Ovary (tissue), 9 donors: ENCODE results near the gene PLXNB1. TPM values are rescaled to one million over a fixed set of nuclear protein-coding genes. Genes with fewer than 3 reads are reported as not detected.
A peak's percentile ranks its signal among the peaks of the same experiment; 100 is the strongest.

Source experiments
- DNase-seq, 5 donors: peaks; one replicate each; pipeline ENCODE4 v3.0.0-alpha.2; 2019 to 2020
- H3K27ac ChIP-seq, 2 donors: fragments of 200-600 bp; one replicate each; pipeline versions ENCODE4 v1.5.1 to v1.8.0; 2019 to 2022
- H3K27me3 ChIP-seq: fragments of 200-600 bp; one replicate; pipeline ENCODE4 v1.8.0; 2022
- H3K36me3 ChIP-seq: fragments of 200-600 bp; sonication (generic); one replicate; pipeline ENCODE4 v1.5.1; 2019
- H3K4me1 ChIP-seq: one replicate; pipeline ENCODE4 v1.8.1; 2013; ENCODE audit warnings: mild to moderate bottlenecking, moderate library complexity; ENCODE audit not compliant: insufficient read depth
- H3K4me3 ChIP-seq: fragments of 200-600 bp; sonication (generic); one replicate; pipeline ENCODE4 v1.5.1; 2017
- H3K9me3 ChIP-seq, 2 donors: fragments of 200-600 bp in 1 of 2; sonication (generic) in 1 of 2; one replicate each; pipeline versions ENCODE4 v1.5.1 to v1.8.1; 2013 to 2019; ENCODE audit warnings: mild to moderate bottlenecking in 1 of 2, moderate library complexity in 1 of 2
- EP300 ChIP-seq: sonication (generic); formaldehyde crosslinking; IDR thresholded peaks from one replicate; pipeline ENCODE4 v1.6.1; 2017; ENCODE audit warnings: antibody characterized with exemption
- POLR2A ChIP-seq: fragments of 450-650 bp; IDR thresholded peaks from one replicate; pipeline ENCODE4 v1.6.1; 2017; ENCODE audit warnings: antibody characterized with exemption, mild to moderate bottlenecking, moderate library complexity
- WGBS, 3 donors: extraction: QIAGEN DNeasy Blood & Tissue Kit in 1 of 3; methylation state at CpG; one replicate each; pipeline versions ENCODE4 v1.1.5 to v1.1.7; 2013 to 2017; 5-methylcytosine and 5-hydroxymethylcytosine counted together
- intact Hi-C, 4 donors: fragments of 100-400 bp; cut with DNase I; formaldehyde crosslinking; loops; one replicate each; pipeline versions ENCODE4 v1.11.0 to v1.15.1; 2022 to 2023
- polyA plus RNA-seq, 2 donors: library from polyadenylated mRNA; stranded (reverse); fragments of 200-250 nt in 1 of 2; fragments of 350-450 nt in 1 of 2; fragmentation: Illumina TruSeq in 1 of 2; extraction: RNeasy Lipid Tissue Mini Kit (QIAGEN cat#74804) in 1 of 2; gene quantifications; one replicate each; pipeline ENCODE4 v1.2.3, GENCODE V29; 2013 to 2014
- total RNA-seq, 7 donors: library from RNA; depleted of rRNA in 2 of 7; stranded (reverse); fragments of >200 nt in 2 of 7; fragmentation: NEBNext Ultra II Directional in 3 of 7; extraction: Animal tissue kit (Norgen Biotek cat#: 25700) in 3 of 7; gene quantifications; one replicate each; pipeline versions ENCODE4 v1.1.0 to v1.2.4, GENCODE V29; 2016 to 2023
- TF ChIP-seq, protein P1 (sequence below), 3 donors: fragments of 450-650 bp in 2 of 3; fragments of 200-600 bp in 1 of 3; IDR thresholded peaks; one replicate each; pipeline versions ENCODE4 v1.5.1 to v1.8.0; 2016 to 2022; ENCODE audit warnings: antibody characterized with exemption in 3 of 3, mild to moderate bottlenecking in 1 of 3
- donor health status: DM: no; HTN: no; CAD: no; lungs with moderate emphysema.
- donor health status: DM: no; HTN: no; CAD: no.
- donor health status: Bipolar disorder and iron deficiency.
- donor health status: DM: yes; HTN: yes; CAD: no.
- donor health status: DM: no; HTN: no; CAD: no.
- donor health status: DM: yes; HTN: yes; CAD: no.

PLXNB1 gene
- total and polyA plus RNA-seq, 9 donors, result 11.2 to 166 (median 83.7) TPM

DNA sequence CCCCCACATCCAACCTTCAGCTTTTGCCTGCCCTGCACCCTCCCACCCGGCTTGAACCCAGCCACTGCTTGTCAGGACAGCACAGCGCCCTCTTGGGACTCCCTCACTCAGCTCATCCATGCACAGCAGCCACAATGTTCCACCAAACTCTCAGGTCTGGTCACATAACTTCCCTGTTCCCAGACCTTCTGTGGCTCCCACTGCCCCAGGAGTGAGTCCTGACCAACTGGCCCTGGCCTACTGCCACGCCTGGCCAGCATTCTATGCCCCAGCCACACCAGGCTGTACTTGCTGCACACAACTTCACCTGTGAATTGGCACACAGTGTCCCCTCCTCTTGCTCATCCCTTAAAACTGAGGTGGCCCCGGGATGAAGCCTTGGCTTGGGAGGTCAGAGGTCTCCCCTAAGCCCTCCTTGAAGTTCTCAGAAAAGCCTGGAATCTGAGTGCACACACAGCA is 21.0 kb downstream of the PLXNB1 start:
- no peaks in the 10 kb centered on the region for H3K9me3 ChIP-seq
- H3K36me3 ChIP-seq, result no peaks in the 10 kb centered on the region
- no peak overlapping the region for H3K27ac ChIP-seq
- TF ChIP-seq EP300 (no peak), POLR2A (no peak)
- TF ChIP-seq, protein P1, sequence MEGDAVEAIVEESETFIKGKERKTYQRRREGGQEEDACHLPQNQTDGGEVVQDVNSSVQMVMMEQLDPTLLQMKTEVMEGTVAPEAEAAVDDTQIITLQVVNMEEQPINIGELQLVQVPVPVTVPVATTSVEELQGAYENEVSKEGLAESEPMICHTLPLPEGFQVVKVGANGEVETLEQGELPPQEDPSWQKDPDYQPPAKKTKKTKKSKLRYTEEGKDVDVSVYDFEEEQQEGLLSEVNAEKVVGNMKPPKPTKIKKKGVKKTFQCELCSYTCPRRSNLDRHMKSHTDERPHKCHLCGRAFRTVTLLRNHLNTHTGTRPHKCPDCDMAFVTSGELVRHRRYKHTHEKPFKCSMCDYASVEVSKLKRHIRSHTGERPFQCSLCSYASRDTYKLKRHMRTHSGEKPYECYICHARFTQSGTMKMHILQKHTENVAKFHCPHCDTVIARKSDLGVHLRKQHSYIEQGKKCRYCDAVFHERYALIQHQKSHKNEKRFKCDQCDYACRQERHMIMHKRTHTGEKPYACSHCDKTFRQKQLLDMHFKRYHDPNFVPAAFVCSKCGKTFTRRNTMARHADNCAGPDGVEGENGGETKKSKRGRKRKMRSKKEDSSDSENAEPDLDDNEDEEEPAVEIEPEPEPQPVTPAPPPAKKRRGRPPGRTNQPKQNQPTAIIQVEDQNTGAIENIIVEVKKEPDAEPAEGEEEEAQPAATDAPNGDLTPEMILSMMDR (IDR thresholded peaks at IDR 0.05), result no peak
- DNase-seq, result peak in 2 of 5 donors; percentile 13 to 15
- WGBS, 3 donors, result 70 to 85% (median 81%) methylated on average over 4 of the region's 4 CpGs
- no peaks in the 10 kb centered on the region for H3K27me3 ChIP-seq
- H3K4me3 ChIP-seq, result no peak overlapping the region
- intact Hi-C loops, result no loop called here
- no peaks in the 10 kb centered on the region for H3K4me1 ChIP-seq

DNA sequence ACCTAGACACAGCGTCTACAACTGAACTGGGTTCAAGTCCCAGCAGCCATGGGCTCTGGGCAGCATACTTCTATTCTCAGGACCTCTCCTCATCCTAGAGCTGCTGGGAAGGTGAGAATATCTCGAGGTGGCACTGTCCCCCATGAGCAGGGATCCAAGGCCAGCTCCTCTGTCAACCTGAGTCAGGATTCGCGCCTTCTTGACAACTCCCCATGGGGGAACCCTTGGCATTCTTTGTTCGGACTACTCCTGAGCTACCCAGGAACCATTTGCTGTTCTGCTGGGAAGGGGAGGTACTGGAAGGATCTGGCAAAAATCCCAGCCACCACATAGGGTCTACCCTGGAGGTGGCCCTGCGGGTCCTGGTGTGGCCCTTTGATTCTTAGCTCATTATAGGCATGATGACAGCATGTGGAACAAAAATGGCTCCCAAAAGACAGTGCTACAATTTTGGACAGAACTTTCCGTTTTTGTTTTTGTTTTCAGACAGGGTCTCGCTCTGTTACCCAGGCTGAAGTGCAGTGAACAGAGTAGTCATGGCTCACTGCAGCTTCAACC is 22.3 kb downstream of the PLXNB1 start:
- no peaks in the 10 kb centered on the region for H3K27me3 ChIP-seq
- no peaks in the 10 kb centered on the region for H3K4me1 ChIP-seq
- no peaks in the 10 kb centered on the region for H3K9me3 ChIP-seq
- intact Hi-C loops, result no loop called here
- no peaks in the 10 kb centered on the region for H3K36me3 ChIP-seq
- 83 to 91% (median 85%) methylated on average over 8 of the region's 8 CpGs for WGBS, 3 donors
- TF ChIP-seq, protein P1 (IDR thresholded peaks at IDR 0.05), result no peak
- TF ChIP-seq POLR2A (no peak), EP300 (no peak)
- DNase-seq, result no peak
- no peak overlapping the region for H3K27ac ChIP-seq
- no peak overlapping the region for H3K4me3 ChIP-seq

DNA sequence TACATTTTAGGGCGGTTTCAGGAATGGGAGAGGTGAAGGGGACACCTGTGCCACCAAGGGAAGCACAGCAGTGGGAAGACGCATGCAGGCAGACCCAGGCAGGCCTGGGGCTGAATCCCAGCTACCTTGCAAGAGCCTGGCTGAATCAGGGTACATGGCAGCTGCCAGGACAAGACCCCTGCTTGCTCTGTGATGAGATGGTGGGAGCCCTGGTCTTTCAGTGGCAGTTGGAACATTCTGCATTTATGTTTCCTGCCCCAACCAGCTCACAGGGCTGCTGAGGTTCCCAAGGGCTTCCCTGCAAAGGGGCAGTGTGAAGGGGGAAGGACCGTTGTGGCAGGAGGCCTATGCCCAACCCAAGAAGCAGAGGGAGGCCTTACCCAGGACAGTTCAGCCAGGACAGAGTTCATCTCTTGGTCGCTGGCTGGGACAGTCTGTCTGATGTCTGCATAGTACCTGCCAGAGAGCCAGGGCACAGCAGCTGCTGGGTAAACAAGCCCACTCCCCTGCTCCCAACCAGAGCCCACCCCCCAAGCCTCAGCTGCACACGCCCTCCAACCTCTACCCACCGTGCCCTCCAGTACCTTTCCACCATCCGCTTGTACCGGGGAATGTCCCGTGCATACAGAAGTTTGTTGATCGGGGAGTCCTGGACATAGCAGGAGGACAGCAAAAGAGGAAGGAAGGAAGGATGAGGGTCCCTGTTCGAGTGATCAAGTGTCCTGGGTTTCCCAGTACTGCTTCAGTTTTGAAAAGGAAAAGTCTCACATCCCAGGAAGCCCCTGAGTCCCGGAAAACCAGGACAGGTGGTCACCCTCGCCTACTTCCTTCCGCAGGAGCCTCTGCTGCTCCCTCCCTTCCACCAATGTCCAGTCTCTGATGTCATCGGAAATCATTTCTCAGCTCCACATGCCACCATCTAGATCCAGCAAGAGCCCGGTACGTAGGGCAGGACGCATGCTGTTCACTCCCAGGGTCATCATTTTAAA is 23.1 kb downstream of the PLXNB1 start:
- Histone ChIP-seq H3K4me3 (no peak overlapping the region), H3K9me3 (no peaks in the 10 kb centered on the region), H3K36me3 (no peaks in the 10 kb centered on the region), H3K4me1 (no peaks in the 10 kb centered on the region), H3K27me3 (no peaks in the 10 kb centered on the region), H3K27ac (no peak overlapping the region)
- WGBS, 3 donors, result 85 to 89% (median 87%) methylated on average over 18 of the region's 18 CpGs
- DNase-seq, result peak in 1 of 5 donors; percentile 15
- TF ChIP-seq, protein P1 (IDR thresholded peaks at IDR 0.05), result no peak
- TF ChIP-seq EP300 (no peak), POLR2A (no peak)
- intact Hi-C loops, result no loop called here

DNA sequence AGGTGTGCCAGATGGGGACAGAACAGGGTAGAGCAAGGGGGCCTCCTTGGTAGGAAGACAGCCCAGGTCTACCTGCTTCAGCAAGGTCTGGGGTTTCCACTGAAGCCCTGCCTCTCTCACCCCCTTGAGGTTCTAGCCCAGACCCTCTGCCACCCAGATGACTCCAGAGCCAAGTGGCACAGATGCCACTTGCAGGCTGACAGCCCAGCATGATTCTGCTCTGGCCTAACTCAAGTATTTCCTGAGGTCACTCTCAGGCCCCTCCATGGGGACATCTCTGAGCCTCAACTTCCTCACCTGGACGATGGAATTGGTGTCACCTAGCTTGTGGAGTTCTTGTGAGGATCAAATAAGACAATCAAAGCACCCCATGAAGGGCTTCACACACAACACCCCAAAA is 23.9 kb downstream of the PLXNB1 start:
- H3K4me1 ChIP-seq, result peaks cover 2% of the 10 kb centered on the region
- no peak overlapping the region for H3K27ac ChIP-seq
- 76 to 86% (median 79%) methylated on average over 1 of the region's 1 CpG for WGBS, 3 donors
- no peak overlapping the region for H3K4me3 ChIP-seq
- no peaks in the 10 kb centered on the region for H3K9me3 ChIP-seq
- intact Hi-C loops, result no loop called here
- no peaks in the 10 kb centered on the region for H3K36me3 ChIP-seq
- DNase-seq, result no peak
- H3K27me3 ChIP-seq, result no peaks in the 10 kb centered on the region
- TF ChIP-seq, protein P1 (IDR thresholded peaks at IDR 0.05), result no peak
- TF ChIP-seq POLR2A (no peak), EP300 (no peak)
